ENCODE measurements around the gene PFN1.

Gene PFN1

GRCh38 chr17:4948166-4948930 is at the start of gene PFN1:
PFN1 (minus strand) TSS chr17:4948530; CDS start chr17:4948394, 136 bp downstream.
- DNase-seq, result peak; percentile 48 to 87

GRCh38 chr17:4997302-4998026 is 49.1 kb upstream of the PFN1 start, which contains the start of the genes INCA1 and KIF1C:
INCA1 (minus strand) TSS chr17:4997522; CDS start chr17:4994437, 3,085 bp downstream.
KIF1C (plus strand) TSS chr17:4997950; CDS start chr17:5000247, 2,297 bp downstream.
- peak; percentile 66 to 93 for DNase-seq

GRCh38 chr17:4994081-4994595 is 45.8 kb upstream of the PFN1 start:
- DNase-seq, result no peak

- no peak for DNase-seq
Measured at GRCh38 chr17:4987767-4988567, 39.6 kb upstream of the PFN1 start.

- peak; percentile 63 to 86 for DNase-seq
Measured at GRCh38 chr17:4986951-4987766, 38.8 kb upstream of the PFN1 start, which contains the start of gene CAMTA2. CAMTA2 (minus strand) TSS chr17:4987675; CDS start chr17:4986222, 1,453 bp downstream.

GRCh38 chr17:4986403-4986802 is 38.1 kb upstream of the PFN1 start:
- no peak for DNase-seq

GRCh38 chr17:4982305-4982704 is 34.0 kb upstream of the PFN1 start:
- DNase-seq, result no peak

GRCh38 chr17:4980644-4981216 is 32.4 kb upstream of the PFN1 start:
- DNase-seq, result peak; percentile 90 to 92

- no peak for DNase-seq
Measured at GRCh38 chr17:4978726-4979125, 30.4 kb upstream of the PFN1 start.

- DNase-seq, result no peak
Measured at GRCh38 chr17:4974115-4974670, 25.9 kb upstream of the PFN1 start.

GRCh38 chr17:4973256-4974114 is 25.2 kb upstream of the PFN1 start:
- DNase-seq, result no peak

GRCh38 chr17:4972752-4973151 is 24.4 kb upstream of the PFN1 start:
- DNase-seq, result no peak

- no peak for DNase-seq
Measured at GRCh38 chr17:4972322-4972721, 24.0 kb upstream of the PFN1 start.

GRCh38 chr17:4971826-4972225 is 23.5 kb upstream of the PFN1 start:
- no peak for DNase-seq

GRCh38 chr17:4970273-4970672 is 21.9 kb upstream of the PFN1 start:
- no peak for DNase-seq

GRCh38 chr17:4969551-4970173 is 21.3 kb upstream of the PFN1 start:
- no peak for DNase-seq

GRCh38 chr17:4969047-4969550 is 20.8 kb upstream of the PFN1 start:
- DNase-seq, result no peak

- DNase-seq, result peak in 1 of 2 experiments; percentile 54
Measured at GRCh38 chr17:4968486-4969046, 20.2 kb upstream of the PFN1 start.

Data from NCI-H526 (cell line).